ENCODE results near the gene ADK. TPM values are rescaled to one million over a fixed set of nuclear protein-coding genes. Genes with fewer than 3 reads are reported as not detected.

The ADK gene
- total RNA-seq, 4 donors from 2014 or later = 62.1 to 84.7 (median 74.4) TPM

GRCh38 chr10:74433993-74434392, 283.0 kb downstream of the ADK start:
- intact Hi-C loops (cut with DNase I) = no loop called here
- no peak for DNase-seq

DNA sequence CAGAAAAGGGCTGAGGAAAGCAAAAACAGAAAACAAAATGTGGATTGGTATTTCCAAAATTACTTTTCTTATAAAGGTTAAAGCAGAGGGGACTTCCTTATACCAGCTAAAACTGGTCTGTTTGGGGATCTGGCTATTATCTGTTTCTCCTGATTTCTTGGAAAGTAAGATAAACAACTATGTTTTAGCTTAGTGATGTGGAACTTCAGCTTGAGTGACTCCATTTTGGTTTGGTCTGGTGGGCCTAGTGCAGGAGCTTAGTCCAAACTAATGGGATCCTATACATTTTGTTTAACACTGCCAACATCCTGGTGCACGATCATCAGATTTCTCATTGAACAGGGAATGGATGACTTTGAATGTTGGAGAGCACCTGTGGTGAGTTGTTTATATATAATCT, 283.5 kb downstream of the ADK start:
- no peak for DNase-seq
- H3K27me3 ChIP-seq = no peaks in the 10 kb centered on the region
- TF ChIP-seq POLR2A (IDR thresholded peaks at IDR 0.05) = no peak
- TF ChIP-seq, protein P1, sequence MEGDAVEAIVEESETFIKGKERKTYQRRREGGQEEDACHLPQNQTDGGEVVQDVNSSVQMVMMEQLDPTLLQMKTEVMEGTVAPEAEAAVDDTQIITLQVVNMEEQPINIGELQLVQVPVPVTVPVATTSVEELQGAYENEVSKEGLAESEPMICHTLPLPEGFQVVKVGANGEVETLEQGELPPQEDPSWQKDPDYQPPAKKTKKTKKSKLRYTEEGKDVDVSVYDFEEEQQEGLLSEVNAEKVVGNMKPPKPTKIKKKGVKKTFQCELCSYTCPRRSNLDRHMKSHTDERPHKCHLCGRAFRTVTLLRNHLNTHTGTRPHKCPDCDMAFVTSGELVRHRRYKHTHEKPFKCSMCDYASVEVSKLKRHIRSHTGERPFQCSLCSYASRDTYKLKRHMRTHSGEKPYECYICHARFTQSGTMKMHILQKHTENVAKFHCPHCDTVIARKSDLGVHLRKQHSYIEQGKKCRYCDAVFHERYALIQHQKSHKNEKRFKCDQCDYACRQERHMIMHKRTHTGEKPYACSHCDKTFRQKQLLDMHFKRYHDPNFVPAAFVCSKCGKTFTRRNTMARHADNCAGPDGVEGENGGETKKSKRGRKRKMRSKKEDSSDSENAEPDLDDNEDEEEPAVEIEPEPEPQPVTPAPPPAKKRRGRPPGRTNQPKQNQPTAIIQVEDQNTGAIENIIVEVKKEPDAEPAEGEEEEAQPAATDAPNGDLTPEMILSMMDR (IDR thresholded peaks at IDR 0.05) = no peak
- no peaks in the 10 kb centered on the region for H3K36me3 ChIP-seq
- intact Hi-C loops (cut with DNase I) = no loop called here
- H3K4me1 ChIP-seq = peaks cover 0 to 14% of the 10 kb centered on the region in 2 donors
- no peak overlapping the region for H3K27ac ChIP-seq
- H3K9me3 ChIP-seq = no peaks in the 10 kb centered on the region
- WGBS, 2 donors = 100% methylated on average over 1 of the region's 1 CpG
- no peak overlapping the region for H3K4me3 ChIP-seq (replicated peaks in 1 of 3)

More at GRCh38 chr10:74433993-74434392, 283.0 kb downstream of the ADK start:
- WGBS, 2 donors = 87 to 91% methylated on average over 1 of the region's 1 CpG
- no peak for TF ChIP-seq POLR2A (IDR thresholded peaks at IDR 0.05)
- TF ChIP-seq, protein P1 (IDR thresholded peaks at IDR 0.05) = no peak
- no peaks in the 10 kb centered on the region for H3K36me3 ChIP-seq
- H3K27me3 ChIP-seq = no peaks in the 10 kb centered on the region
- H3K4me3 ChIP-seq (replicated peaks in 1 of 3) = no peak overlapping the region
- H3K9me3 ChIP-seq = no peaks in the 10 kb centered on the region
- peak overlapping the region in 1 of 3 donors; percentile 15 for H3K27ac ChIP-seq
- peaks cover 0 to 14% of the 10 kb centered on the region in 2 donors for H3K4me1 ChIP-seq

- peaks cover 0 to 14% of the 10 kb centered on the region in 2 donors for H3K4me1 ChIP-seq
- H3K27me3 ChIP-seq = no peaks in the 10 kb centered on the region
- H3K9me3 ChIP-seq = no peaks in the 10 kb centered on the region
- no peak for TF ChIP-seq POLR2A (IDR thresholded peaks at IDR 0.05)
- no peak overlapping the region for H3K27ac ChIP-seq
- 94 to 96% methylated on average over 3 of the region's 3 CpGs for whole genome bisulfite sequencing, 2 donors
- DNase-seq = no peak
- H3K36me3 ChIP-seq = no peaks in the 10 kb centered on the region
- no peak overlapping the region for H3K4me3 ChIP-seq (replicated peaks in 1 of 3)
- intact Hi-C loops (cut with DNase I) = no loop called here
Observed at GRCh38 chr10:74436523-74437170, 285.6 kb downstream of the ADK start.

GRCh38 chr10:74437822-74438221, 286.8 kb downstream of the ADK start:
- Histone ChIP-seq H3K4me3 (replicated peaks in 1 of 3) (no peak overlapping the region), H3K27me3 (no peaks in the 10 kb centered on the region), H3K27ac (peak overlapping the region in 1 of 3 donors; percentile 22), H3K4me1 (peaks cover 0 to 14% of the 10 kb centered on the region in 2 donors), H3K9me3 (no peaks in the 10 kb centered on the region), H3K36me3 (no peaks in the 10 kb centered on the region)
- no peak for DNase-seq
- no peak for TF ChIP-seq POLR2A (IDR thresholded peaks at IDR 0.05)
- TF ChIP-seq, protein P1 (IDR thresholded peaks at IDR 0.05) = no peak
- intact Hi-C loops (cut with DNase I) = no loop called here

GRCh38 chr10:74439213-74439612, 288.2 kb downstream of the ADK start:
- DNase-seq = no peak
- Histone ChIP-seq H3K4me1 (peaks cover 0 to 8% of the 10 kb centered on the region in 2 donors), H3K27me3 (no peaks in the 10 kb centered on the region), H3K4me3 (replicated peaks in 1 of 3) (no peak overlapping the region), H3K36me3 (no peaks in the 10 kb centered on the region), H3K9me3 (no peaks in the 10 kb centered on the region), H3K27ac (no peak overlapping the region)
- WGBS, 2 donors = 72 to 78% methylated on average over 1 of the region's 1 CpG
- intact Hi-C loops (cut with DNase I) = no loop called here
- TF ChIP-seq POLR2A (IDR thresholded peaks at IDR 0.05) = no peak
- TF ChIP-seq, protein P1 (IDR thresholded peaks at IDR 0.05) = no peak

Data from thyroid gland (tissue), 4 donors.